MM.1S (cell line): ENCODE measurements around the gene PLSCR2.

Experiments
- DNase-seq: peaks from one replicate; pipeline ENCODE4 v3.0.0-alpha.2; 2015
- H2AFZ ChIP-seq: fragments of 300-600 bp; sonication (generic); 2 replicates; pipeline ENCODE4 v1.6.0; 2016; ENCODE audit warnings: antibody characterized with exemption, low read length
- H3F3A ChIP-seq: fragments of 300-600 bp; sonication (generic); 2 replicates; pipeline ENCODE4 v1.6.1; 2016; ENCODE audit warnings: mild to moderate bottlenecking, antibody characterized with exemption, low read length, moderate library complexity, mixed read lengths; ENCODE audit not compliant: insufficient read depth
- H3K27ac ChIP-seq: fragments of 300-600 bp; sonication (generic); 2 replicates; pipeline ENCODE4 v1.5.1; 2016; ENCODE audit warnings: mild to moderate bottlenecking, low read length
- H3K27me3 ChIP-seq: fragments of 300-600 bp; sonication (generic); replicated peaks from 2 replicates; pipeline ENCODE4 v1.6.0; 2016; ENCODE audit warnings: low read length; ENCODE audit not compliant: insufficient read depth
- H3K36me3 ChIP-seq: fragments of 300-600 bp; sonication (generic); replicated peaks from 2 replicates; pipeline ENCODE4 v1.6.1; 2016; ENCODE audit warnings: mild to moderate bottlenecking, low read length, mixed read lengths; ENCODE audit not compliant: insufficient read depth
- H3K4me1 ChIP-seq: fragments of 300-600 bp; sonication (generic); 2 replicates; pipeline ENCODE4 v1.6.1; 2016; ENCODE audit warnings: low read length, mixed read lengths
- H3K4me2 ChIP-seq: fragments of 300-600 bp; sonication (generic); 2 replicates; pipeline ENCODE4 v1.6.0; 2016; ENCODE audit warnings: low read depth, low read length
- H3K4me3 ChIP-seq: fragments of 300-600 bp; sonication (generic); 2 replicates; pipeline ENCODE4 v1.5.1; 2016; ENCODE audit warnings: low read length, mixed read lengths
- H3K79me2 ChIP-seq: fragments of 300-600 bp; sonication (generic); 2 replicates; pipeline ENCODE4 v1.6.1; 2016; ENCODE audit warnings: mixed run types, low read length, mixed read lengths
- H3K9ac ChIP-seq: fragments of 300-600 bp; sonication (generic); 2 replicates; pipeline ENCODE4 v1.6.1; 2016; ENCODE audit warnings: low read length, mixed read lengths
- H3K9me2 ChIP-seq: fragments of 300-600 bp; sonication (generic); replicated peaks from 2 replicates; pipeline ENCODE4 v1.6.1; 2016; ENCODE audit warnings: mild to moderate bottlenecking, low read length, mixed read lengths; ENCODE audit not compliant: insufficient read depth
- H3K9me3 ChIP-seq: fragments of 300-600 bp; sonication (generic); replicated peaks from 2 replicates; pipeline ENCODE4 v1.6.1; 2016; ENCODE audit warnings: mild to moderate bottlenecking, low read length, mixed read lengths; ENCODE audit not compliant: insufficient read depth
- H4K20me1 ChIP-seq: fragments of 300-600 bp; sonication (generic); 2 replicates; pipeline ENCODE4 v1.6.1; 2016; ENCODE audit warnings: mild to moderate bottlenecking, low read length, moderate library complexity, mixed read lengths; ENCODE audit not compliant: insufficient read depth
- CTCF ChIP-seq: fragments of 300-600 bp; sonication (generic); IDR thresholded peaks from 2 replicates; pipeline ENCODE4 v1.5.1; 2016; ENCODE audit warnings: antibody characterized with exemption, low read length, mixed read lengths
- EZH2 ChIP-seq: fragments of 300-600 bp; sonication (generic); optimal IDR thresholded peaks from 2 replicates; pipeline ENCODE3; 2017; ENCODE audit warnings: low read depth, mild to moderate bottlenecking, antibody characterized with exemption, low read length, mixed read lengths
- EZH2phosphoT487 ChIP-seq: fragments of 300-600 bp; sonication (generic); IDR thresholded peaks from 2 replicates; pipeline ENCODE4 v1.6.1; 2018; ENCODE audit warnings: antibody characterized with exemption, low read length

Gene PLSCR2, protein sequence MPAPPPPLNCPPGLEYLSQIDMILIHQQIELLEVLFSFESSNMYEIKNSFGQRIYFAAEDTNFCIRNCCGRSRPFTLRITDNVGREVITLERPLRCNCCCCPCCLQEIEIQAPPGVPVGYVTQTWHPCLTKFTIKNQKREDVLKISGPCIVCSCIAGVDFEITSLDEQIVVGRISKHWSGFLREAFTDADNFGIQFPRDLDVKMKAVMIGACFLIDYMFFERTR

DNA sequence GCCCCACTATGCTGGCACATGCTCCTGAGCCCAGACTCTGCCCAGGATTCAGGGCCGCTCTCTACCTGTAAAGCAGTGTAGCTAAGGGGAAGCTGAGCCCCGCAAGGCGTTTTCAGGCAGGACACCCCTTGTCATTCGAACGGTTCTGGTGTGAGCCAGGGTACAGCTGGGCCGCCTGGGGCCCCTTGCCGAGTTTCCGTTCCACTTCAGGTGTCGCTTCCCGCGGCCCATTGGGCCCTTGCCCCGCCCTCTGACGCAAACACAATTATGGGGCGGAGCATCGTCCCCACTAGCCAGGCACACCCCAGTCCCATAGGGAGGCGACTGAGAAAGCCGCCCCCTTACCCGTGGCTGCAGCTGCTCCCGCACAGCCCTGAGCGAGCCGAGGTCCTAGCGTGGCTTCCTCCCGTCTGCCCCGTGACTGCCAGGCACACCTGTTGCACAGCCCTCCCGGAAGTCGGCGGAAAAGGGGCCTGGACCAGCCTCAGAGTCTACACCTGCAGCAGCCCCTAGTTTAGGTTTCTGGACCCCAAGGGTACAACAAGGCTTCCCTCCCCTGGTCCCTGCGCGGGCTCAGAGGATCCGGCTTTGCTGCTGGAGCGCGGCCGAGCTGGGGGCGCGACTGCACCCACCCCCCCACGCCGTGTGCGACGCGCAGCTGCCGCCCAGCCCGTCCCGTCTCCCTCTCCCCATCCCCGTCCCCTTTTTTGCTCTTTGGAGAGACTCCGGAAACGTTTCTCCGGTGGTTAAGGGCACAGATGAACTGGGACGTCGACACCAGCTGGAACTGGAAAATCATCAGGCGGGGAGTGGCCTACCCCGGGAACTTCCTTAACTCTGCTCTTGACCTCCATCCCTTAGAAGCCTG lies at the start of gene PLSCR2:
TSS of gene PLSCR2 (minus strand) at position 412 of the 868 bp plus-strand sequence. CDS start 9,657 bp downstream, outside the sequence.
- DNase-seq: peak; percentile 72
- TF ChIP-seq EZH2 (no peak), EZH2phosphoT487 (no peak)
- Histone ChIP-seq H3K9me2 (no peaks in the 10 kb centered on the region), H2AFZ (peak within 1 kb of the TSS; percentile 62), H3K4me3 (peak within 1 kb of the TSS; percentile 61), H3K4me1 (no peaks in the 10 kb centered on the region), H3K4me2 (peak within 1 kb of the TSS; percentile 56), H3K27ac (peak within 1 kb of the TSS; percentile 37; the same call in 1 of the 2 replicates), H4K20me1 (no peaks in the 10 kb centered on the region), H3F3A (no peaks in the 10 kb centered on the region), H3K79me2 (no peaks in the 10 kb centered on the region), H3K9me3 (no peaks in the 10 kb centered on the region), H3K36me3 (no peaks in the 10 kb centered on the region), H3K9ac (peak within 1 kb of the TSS; percentile 55; the same call in 1 of the 2 replicates), H3K27me3 (no peaks in the 10 kb centered on the region)

GRCh38 chr3:146517684-146518435 lies 48.5 kb upstream of the PLSCR2 start:
- no peak for TF ChIP-seq CTCF
- no peak for TF ChIP-seq EZH2phosphoT487
- TF ChIP-seq EZH2: no peak
- no peak for DNase-seq
- H3K79me2 ChIP-seq: no peaks in the 10 kb centered on the region
- no peak overlapping the region for H3K4me3 ChIP-seq
- no peak overlapping the region for H2AFZ ChIP-seq
- H3K36me3 ChIP-seq: no peaks in the 10 kb centered on the region; the same call in 1 of the 2 replicates
- no peak overlapping the region for H3K9ac ChIP-seq
- no peaks in the 10 kb centered on the region for H3K9me3 ChIP-seq
- 0 out of 2 replicates have a peak, but pooled peaks cover 5% of the 10 kb centered on the region for H3K4me1 ChIP-seq
- no peak overlapping the region for H3K27ac ChIP-seq
- H4K20me1 ChIP-seq: no peaks in the 10 kb centered on the region
- H3K4me2 ChIP-seq: no peak overlapping the region
- H3F3A ChIP-seq: no peaks in the 10 kb centered on the region
- no peaks in the 10 kb centered on the region for H3K27me3 ChIP-seq
- H3K9me2 ChIP-seq: no peaks in the 10 kb centered on the region

- H3K4me1 ChIP-seq: 0 out of 2 replicates have a peak, but pooled peaks cover 5% of the 10 kb centered on the region
- TF ChIP-seq EZH2phosphoT487 (no peak), CTCF (no peak), EZH2 (no peak)
- H3K4me2 ChIP-seq: peak overlapping the region; percentile 21; the same call in 1 of the 2 replicates
- H3K4me3 ChIP-seq: no peak overlapping the region
- no peaks in the 10 kb centered on the region for H3K79me2 ChIP-seq
- H3K36me3 ChIP-seq: no peaks in the 10 kb centered on the region; the same call in 1 of the 2 replicates
- H4K20me1 ChIP-seq: no peaks in the 10 kb centered on the region
- no peaks in the 10 kb centered on the region for H3K9me3 ChIP-seq
- no peak overlapping the region for H2AFZ ChIP-seq
- peak; percentile 23 for DNase-seq
- H3K27me3 ChIP-seq: no peaks in the 10 kb centered on the region
- no peak overlapping the region for H3K9ac ChIP-seq
- H3K27ac ChIP-seq: no peak overlapping the region
- no peaks in the 10 kb centered on the region for H3K9me2 ChIP-seq
- H3F3A ChIP-seq: no peaks in the 10 kb centered on the region
Measured at GRCh38 chr3:146513386-146514051, 44.2 kb upstream of the PLSCR2 start.
